Bronchial epithelial cell (primary cell): Measurements from ENCODE around the gene MGAT1. TPM values are rescaled to one million over a fixed set of nuclear protein-coding genes. Genes with fewer than 3 reads are reported as not detected.
A peak's percentile ranks its signal among the peaks of the same experiment; 100 is the strongest.

ENCODE experiments used
- DNase-seq: peaks from one replicate; pipeline ENCODE4 v3.0.0-alpha.2; 2010; ENCODE audit warnings: low read depth
- FAIRE-seq: peaks from 2 replicates; lab custom pipeline; 2011; peaks lifted over from hg19 to GRCh38; lab: Jason Lieb, UNC
- H3K27me3 ChIP-seq: 2 replicates; pipeline ENCODE4 v1.5.1; 2011; ENCODE audit warnings: low read length; ENCODE audit not compliant: control insufficient read depth, insufficient read depth
- H3K36me3 ChIP-seq: 2 replicates; pipeline ENCODE4 v1.5.1; 2011; ENCODE audit warnings: low read length; ENCODE audit not compliant: control insufficient read depth, insufficient read depth
- H3K4me3 ChIP-seq: 2 replicates; pipeline ENCODE4 v1.5.1; 2011; ENCODE audit warnings: mild to moderate bottlenecking, low read depth, low read length, control low read depth
- CTCF ChIP-seq: IDR thresholded peaks from 2 replicates; pipeline ENCODE4 v1.5.1; 2011; ENCODE audit warnings: mild to moderate bottlenecking, moderate library complexity, low read length, control low read depth, inconsistent platforms; ENCODE audit not compliant: insufficient read depth, severe bottlenecking
- total RNA-seq: library from RNA; depleted of rRNA; stranded (reverse); fragments of >200 nt; gene quantifications from 2 replicates; pipeline ENCODE4 v1.2.1, GENCODE V29; 2014

Gene MGAT1
- total RNA-seq, 1 donor from 2014 or later: 62.1 TPM

- H3K36me3 ChIP-seq: no peaks in the 10 kb centered on the region
- H3K27me3 ChIP-seq: no peaks in the 10 kb centered on the region
- H3K4me3 ChIP-seq: no peak overlapping the region
- TF ChIP-seq CTCF: no peak
- FAIRE-seq (no peak), DNase-seq (no peak)
Observed at GRCh38 chr5:180813420-180813819, 10.8 kb upstream of the MGAT1 start.

GRCh38 chr5:180811623-180812124, 9.1 kb upstream of the MGAT1 start:
- no peak for TF ChIP-seq CTCF
- no peak for FAIRE-seq
- H3K4me3 ChIP-seq: no peak overlapping the region
- no peaks in the 10 kb centered on the region for H3K36me3 ChIP-seq
- H3K27me3 ChIP-seq: no peaks in the 10 kb centered on the region
- DNase-seq: peak; percentile 72

- no peak for DNase-seq
- Histone ChIP-seq H3K27me3 (no peaks in the 10 kb centered on the region), H3K4me3 (peak overlapping the region; percentile 79), H3K36me3 (no peaks in the 10 kb centered on the region)
- TF ChIP-seq CTCF: no peak
- FAIRE-seq: no peak
Observed at GRCh38 chr5:180810959-180811622, 8.5 kb upstream of the MGAT1 start.

- Histone ChIP-seq H3K36me3 (no peaks in the 10 kb centered on the region), H3K27me3 (no peaks in the 10 kb centered on the region), H3K4me3 (peak overlapping the region; percentile 79)
- no peak for TF ChIP-seq CTCF
- FAIRE-seq: no peak
- peak; percentile 80 for DNase-seq
Observed at GRCh38 chr5:180810210-180810958, 7.8 kb upstream of the MGAT1 start.

GRCh38 chr5:180809403-180810209, 7.0 kb upstream of the MGAT1 start:
- no peak for TF ChIP-seq CTCF
- Histone ChIP-seq H3K36me3 (no peaks in the 10 kb centered on the region), H3K27me3 (no peaks in the 10 kb centered on the region), H3K4me3 (peak overlapping the region; percentile 79)
- peak; percentile 83 for DNase-seq
- no peak for FAIRE-seq
